ENCODE data around the gene NRL.

Gene NRL

GRCh38 chr14:24149302-24149969 lies 34.7 kb upstream of the NRL start:
- Histone ChIP-seq H3K27me3 (ENCODE audit: insufficient read depth, low read length, poor library complexity, severe bottlenecking) (no peaks in the 10 kb centered on the region), H3K4me2 (ENCODE audit: low read depth, low read length, poor library complexity, severe bottlenecking) (peak overlapping the region; percentile 19), H3K9me2 (replicated peaks; ENCODE audit: low read depth, low read length) (no peaks in the 10 kb centered on the region), H3K9ac (ENCODE audit: low read depth, low read length, poor library complexity, severe bottlenecking) (no peak overlapping the region), H3K79me2 (ENCODE audit: insufficient read depth, low read length) (peaks cover 59% of the 10 kb centered on the region), H3K36me3 (ENCODE audit: insufficient read depth, low read length) (peaks cover 27% of the 10 kb centered on the region; the same call in 1 of the 2 replicates), H3K9me3 (ENCODE audit: insufficient read depth, low read depth, low read length) (no peaks in the 10 kb centered on the region), H3F3A (ENCODE audit: low read depth) (0 out of 2 replicates have a peak, but pooled peaks cover 2% of the 10 kb centered on the region), H3K4me1 (ENCODE audit: insufficient read depth, low read length, poor library complexity, severe bottlenecking) (peaks cover 30% of the 10 kb centered on the region), H3K4me3 (ENCODE audit: low read length, poor library complexity, severe bottlenecking) (no peak overlapping the region), H2AFZ (ENCODE audit: low read length) (no peak overlapping the region), H4K20me1 (ENCODE audit: insufficient read depth, low read length, poor library complexity, severe bottlenecking) (peaks cover 29% of the 10 kb centered on the region)
- TF ChIP-seq CTCF (conservative IDR thresholded peaks at IDR 0.05; ENCODE audit: low read length), result no peak

GRCh38 chr14:24147761-24148428 lies 33.1 kb upstream of the NRL start:
- Histone ChIP-seq H3K9ac (ENCODE audit: low read depth, low read length, poor library complexity, severe bottlenecking) (peak overlapping the region; percentile 95), H3F3A (ENCODE audit: low read depth) (0 out of 2 replicates have a peak, but pooled peaks cover 2% of the 10 kb centered on the region), H4K20me1 (ENCODE audit: insufficient read depth, low read length, poor library complexity, severe bottlenecking) (peaks cover 29% of the 10 kb centered on the region), H3K4me1 (ENCODE audit: insufficient read depth, low read length, poor library complexity, severe bottlenecking) (peaks cover 30% of the 10 kb centered on the region), H3K27me3 (ENCODE audit: insufficient read depth, low read length, poor library complexity, severe bottlenecking) (no peaks in the 10 kb centered on the region), H3K4me2 (ENCODE audit: low read depth, low read length, poor library complexity, severe bottlenecking) (peak overlapping the region; percentile 100), H3K9me3 (ENCODE audit: insufficient read depth, low read depth, low read length) (no peaks in the 10 kb centered on the region), H3K36me3 (ENCODE audit: insufficient read depth, low read length) (peaks cover 27% of the 10 kb centered on the region; the same call in 1 of the 2 replicates), H2AFZ (ENCODE audit: low read length) (no peak overlapping the region), H3K79me2 (ENCODE audit: insufficient read depth, low read length) (peaks cover 70% of the 10 kb centered on the region), H3K9me2 (replicated peaks; ENCODE audit: low read depth, low read length) (no peaks in the 10 kb centered on the region), H3K4me3 (ENCODE audit: low read length, poor library complexity, severe bottlenecking) (peak overlapping the region; percentile 100)
- TF ChIP-seq EZH2phosphoT487 (IDR thresholded peaks at IDR 0.05; ENCODE audit: borderline replicate concordance), result no peak
- TF ChIP-seq CTCF (conservative IDR thresholded peaks at IDR 0.05; ENCODE audit: low read length), result no peak

- Histone ChIP-seq H3K9me2 (replicated peaks; ENCODE audit: low read depth, low read length) (no peaks in the 10 kb centered on the region), H3K27me3 (ENCODE audit: insufficient read depth, low read length, poor library complexity, severe bottlenecking) (no peaks in the 10 kb centered on the region), H4K20me1 (ENCODE audit: insufficient read depth, low read length, poor library complexity, severe bottlenecking) (peaks cover 29% of the 10 kb centered on the region), H3K9me3 (ENCODE audit: insufficient read depth, low read depth, low read length) (no peaks in the 10 kb centered on the region), H3K9ac (ENCODE audit: low read depth, low read length, poor library complexity, severe bottlenecking) (peak within 1 kb of the TSS; percentile 95), H2AFZ (ENCODE audit: low read length) (peak within 1 kb of the TSS; percentile 94), H3K79me2 (ENCODE audit: insufficient read depth, low read length) (peaks cover 74% of the 10 kb centered on the region), H3K4me3 (ENCODE audit: low read length, poor library complexity, severe bottlenecking) (peak within 1 kb of the TSS; percentile 100), H3F3A (ENCODE audit: low read depth) (0 out of 2 replicates have a peak, but pooled peaks cover 2% of the 10 kb centered on the region), H3K4me2 (ENCODE audit: low read depth, low read length, poor library complexity, severe bottlenecking) (peak within 1 kb of the TSS; percentile 100), H3K36me3 (ENCODE audit: insufficient read depth, low read length) (peaks cover 22% of the 10 kb centered on the region; the same call in 1 of the 2 replicates), H3K4me1 (ENCODE audit: insufficient read depth, low read length, poor library complexity, severe bottlenecking) (peaks cover 31% of the 10 kb centered on the region)
- TF ChIP-seq CTCF (conservative IDR thresholded peaks at IDR 0.05; ENCODE audit: low read length) (no peak), EZH2phosphoT487 (IDR thresholded peaks at IDR 0.05; ENCODE audit: borderline replicate concordance) (no peak)
These were observed 32.4 kb upstream of the NRL start, which contains the start of gene RNF31 for GRCh38 chr14:24146978-24147760. Gene RNF31 (plus strand): TSS chr14:24147498. CDS start chr14:24147699, 201 bp downstream.
